HFF-Myc (cell line): ENCODE measurements around the gene CNOT1.

Experiments used
- DNase-seq: peaks from one replicate; pipeline ENCODE4 v3.0.0-alpha.2; 2011; ENCODE audit warnings: low read depth; ENCODE audit errors: extremely low read depth
- H3K4me3 ChIP-seq: replicated peaks from 2 replicates; pipeline ENCODE4 v1.5.1; 2011; ENCODE audit warnings: low read depth, mild to moderate bottlenecking, control low read depth, low read length
- TF ChIP-seq, protein P1 (sequence below): IDR thresholded peaks from 2 replicates; pipeline ENCODE4 v1.5.1; 2012; ENCODE audit warnings: mild to moderate bottlenecking, low read depth, low read length, control low read depth; ENCODE audit errors: missing control alignments

Gene CNOT1

DNA sequence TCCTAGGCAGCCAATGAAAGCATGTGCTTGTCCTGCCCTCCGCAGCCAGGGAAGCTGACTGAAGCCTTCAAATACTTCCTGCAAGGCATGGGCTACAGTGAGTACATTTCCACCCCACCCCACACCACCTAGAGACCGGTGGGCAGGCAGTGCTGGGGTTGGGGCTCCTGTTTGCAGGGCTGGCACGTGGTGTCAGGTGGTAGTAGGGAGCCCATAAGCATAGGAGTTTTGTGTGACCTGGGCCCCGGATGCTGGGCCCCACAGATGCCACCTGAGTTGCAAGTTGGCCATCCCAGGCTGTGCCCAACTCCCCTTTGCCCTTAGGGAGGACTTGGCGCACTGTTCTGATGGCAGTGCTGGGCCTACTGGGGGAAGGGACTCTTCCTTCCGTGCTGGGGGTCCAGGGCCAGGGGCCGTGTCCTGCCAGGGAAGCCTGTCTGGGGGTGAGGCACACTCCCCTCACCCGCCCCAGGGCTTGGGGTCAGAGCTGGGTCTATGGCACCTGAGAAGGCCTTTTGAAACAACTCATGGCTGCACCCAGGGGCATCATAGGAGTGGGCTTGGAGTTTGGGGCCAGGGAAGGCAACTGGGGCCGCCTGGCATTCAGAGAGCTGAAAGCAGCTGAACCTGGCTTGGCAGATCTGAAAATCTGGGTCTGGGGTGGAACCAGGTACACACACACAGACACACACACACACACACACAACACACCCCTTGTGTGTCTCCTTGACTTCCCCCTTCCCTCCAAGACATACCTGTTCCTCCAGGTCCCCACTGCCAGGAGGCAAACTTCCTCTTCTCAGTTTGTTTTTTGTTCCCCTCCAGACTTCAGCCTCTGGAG is 120.2 kb downstream of the CNOT1 start:
- DNase-seq: no peak
- H3K4me3 ChIP-seq: no peak overlapping the region
- TF ChIP-seq, protein P1, sequence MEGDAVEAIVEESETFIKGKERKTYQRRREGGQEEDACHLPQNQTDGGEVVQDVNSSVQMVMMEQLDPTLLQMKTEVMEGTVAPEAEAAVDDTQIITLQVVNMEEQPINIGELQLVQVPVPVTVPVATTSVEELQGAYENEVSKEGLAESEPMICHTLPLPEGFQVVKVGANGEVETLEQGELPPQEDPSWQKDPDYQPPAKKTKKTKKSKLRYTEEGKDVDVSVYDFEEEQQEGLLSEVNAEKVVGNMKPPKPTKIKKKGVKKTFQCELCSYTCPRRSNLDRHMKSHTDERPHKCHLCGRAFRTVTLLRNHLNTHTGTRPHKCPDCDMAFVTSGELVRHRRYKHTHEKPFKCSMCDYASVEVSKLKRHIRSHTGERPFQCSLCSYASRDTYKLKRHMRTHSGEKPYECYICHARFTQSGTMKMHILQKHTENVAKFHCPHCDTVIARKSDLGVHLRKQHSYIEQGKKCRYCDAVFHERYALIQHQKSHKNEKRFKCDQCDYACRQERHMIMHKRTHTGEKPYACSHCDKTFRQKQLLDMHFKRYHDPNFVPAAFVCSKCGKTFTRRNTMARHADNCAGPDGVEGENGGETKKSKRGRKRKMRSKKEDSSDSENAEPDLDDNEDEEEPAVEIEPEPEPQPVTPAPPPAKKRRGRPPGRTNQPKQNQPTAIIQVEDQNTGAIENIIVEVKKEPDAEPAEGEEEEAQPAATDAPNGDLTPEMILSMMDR: no peak

DNA sequence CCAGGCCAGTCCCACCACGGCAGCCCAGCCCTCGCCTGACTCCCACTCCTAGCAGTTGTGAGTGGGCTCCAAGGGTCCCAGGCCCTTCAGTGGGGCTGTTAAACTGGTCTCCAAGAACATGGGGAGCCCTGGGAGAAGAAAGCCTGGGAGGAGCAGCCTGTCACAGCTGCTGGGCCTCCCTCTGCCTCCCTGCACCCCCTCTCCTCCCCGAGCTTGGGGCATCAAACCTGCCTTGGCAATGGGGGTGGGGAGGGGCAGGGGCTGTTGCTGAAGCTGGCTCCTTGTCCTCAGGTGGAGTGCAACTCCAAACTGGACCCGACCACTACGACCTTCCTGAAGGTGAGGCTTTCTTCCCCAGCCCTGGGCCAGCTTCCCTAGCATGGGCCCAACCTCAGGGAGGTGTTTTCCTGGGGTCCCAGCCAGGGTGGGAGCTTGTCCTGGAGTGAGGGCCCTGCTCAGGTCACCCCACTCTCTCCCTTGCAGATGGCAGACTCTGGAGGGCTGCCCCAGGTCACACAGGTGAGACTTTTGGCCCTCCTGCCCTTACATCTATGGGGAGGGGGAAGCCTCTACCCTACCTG is 120.9 kb downstream of the CNOT1 start:
- DNase-seq: no peak

DNA sequence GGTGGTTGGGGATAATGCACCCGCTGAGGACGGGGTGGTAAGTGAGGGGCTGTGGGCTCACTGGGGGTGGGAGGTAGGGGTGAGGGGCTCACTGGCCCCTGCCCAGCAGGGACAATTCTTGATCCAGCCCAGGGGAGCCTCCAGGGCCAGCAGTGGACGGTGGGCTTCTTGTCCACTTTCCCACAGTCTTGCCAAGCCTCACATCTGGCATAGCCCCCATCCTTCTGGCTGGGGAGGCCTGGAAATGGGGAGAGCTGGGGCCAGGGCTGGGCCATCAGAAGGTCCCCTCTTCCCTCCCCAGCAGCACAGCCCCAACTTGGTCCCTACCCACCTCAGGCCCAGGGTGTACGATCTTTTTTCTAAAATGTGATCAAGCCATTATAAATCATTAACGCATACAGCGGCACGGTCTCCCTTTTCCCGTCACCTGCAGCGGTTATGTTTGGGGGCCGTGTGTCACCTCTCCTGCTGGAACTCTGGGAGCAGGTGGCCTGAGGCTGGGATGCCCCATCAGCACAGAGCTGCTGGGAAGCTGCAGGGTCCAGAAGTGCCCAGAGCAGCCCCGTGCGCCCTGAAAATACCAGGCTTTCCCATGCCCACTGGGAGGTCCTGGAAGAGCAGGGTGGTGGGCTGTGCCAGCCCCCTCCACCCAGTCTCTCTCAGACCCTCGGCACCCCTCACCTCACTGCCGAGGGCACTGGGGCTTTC is 121.5 kb downstream of the CNOT1 start:
- H3K4me3 ChIP-seq: no peak overlapping the region
- TF ChIP-seq, protein P1: no peak
- no peak for DNase-seq

More for the DNA sequence above, 120.9 kb downstream of the CNOT1 start:
- no peak overlapping the region for H3K4me3 ChIP-seq
- TF ChIP-seq, protein P1: no peak

DNA sequence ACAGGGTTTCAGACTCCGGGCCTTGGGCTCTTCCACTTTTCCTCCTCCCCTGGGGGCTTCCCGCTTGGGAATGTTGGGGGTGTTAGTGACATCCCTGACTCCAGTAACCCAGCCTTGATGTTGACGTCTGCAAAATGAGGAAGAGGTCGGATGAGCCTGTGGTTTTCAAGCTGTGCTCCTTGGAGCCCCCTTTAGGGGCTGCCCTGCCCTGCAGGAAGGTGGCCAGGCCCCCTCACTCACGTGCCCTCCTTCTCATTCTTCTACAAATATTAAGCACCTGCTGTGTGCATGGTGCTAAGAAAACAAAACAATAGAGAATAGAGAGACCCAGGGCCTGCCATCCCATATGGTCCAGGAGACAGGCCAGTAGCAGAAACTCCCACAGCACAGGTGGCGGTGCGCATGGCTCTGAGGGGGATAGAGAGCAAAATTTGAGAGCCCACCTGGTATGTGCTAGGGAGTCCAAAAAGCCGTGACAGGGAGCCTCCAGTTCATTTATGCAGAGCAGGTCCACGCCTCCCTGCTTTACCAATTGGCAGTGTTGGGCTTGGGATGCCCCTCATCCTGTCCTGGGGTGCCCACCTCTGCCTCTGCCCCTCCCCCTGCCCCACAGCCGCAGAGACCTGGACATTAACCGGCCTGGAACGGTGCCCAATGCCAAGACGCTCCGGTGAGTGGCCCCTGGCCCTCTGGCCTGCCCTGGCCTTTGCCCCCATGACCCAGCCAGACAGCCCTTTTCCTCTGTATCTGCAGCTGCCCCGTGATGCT is 122.2 kb downstream of the CNOT1 start:
- H3K4me3 ChIP-seq: no peak overlapping the region
- DNase-seq: no peak
- TF ChIP-seq, protein P1: no peak

DNA sequence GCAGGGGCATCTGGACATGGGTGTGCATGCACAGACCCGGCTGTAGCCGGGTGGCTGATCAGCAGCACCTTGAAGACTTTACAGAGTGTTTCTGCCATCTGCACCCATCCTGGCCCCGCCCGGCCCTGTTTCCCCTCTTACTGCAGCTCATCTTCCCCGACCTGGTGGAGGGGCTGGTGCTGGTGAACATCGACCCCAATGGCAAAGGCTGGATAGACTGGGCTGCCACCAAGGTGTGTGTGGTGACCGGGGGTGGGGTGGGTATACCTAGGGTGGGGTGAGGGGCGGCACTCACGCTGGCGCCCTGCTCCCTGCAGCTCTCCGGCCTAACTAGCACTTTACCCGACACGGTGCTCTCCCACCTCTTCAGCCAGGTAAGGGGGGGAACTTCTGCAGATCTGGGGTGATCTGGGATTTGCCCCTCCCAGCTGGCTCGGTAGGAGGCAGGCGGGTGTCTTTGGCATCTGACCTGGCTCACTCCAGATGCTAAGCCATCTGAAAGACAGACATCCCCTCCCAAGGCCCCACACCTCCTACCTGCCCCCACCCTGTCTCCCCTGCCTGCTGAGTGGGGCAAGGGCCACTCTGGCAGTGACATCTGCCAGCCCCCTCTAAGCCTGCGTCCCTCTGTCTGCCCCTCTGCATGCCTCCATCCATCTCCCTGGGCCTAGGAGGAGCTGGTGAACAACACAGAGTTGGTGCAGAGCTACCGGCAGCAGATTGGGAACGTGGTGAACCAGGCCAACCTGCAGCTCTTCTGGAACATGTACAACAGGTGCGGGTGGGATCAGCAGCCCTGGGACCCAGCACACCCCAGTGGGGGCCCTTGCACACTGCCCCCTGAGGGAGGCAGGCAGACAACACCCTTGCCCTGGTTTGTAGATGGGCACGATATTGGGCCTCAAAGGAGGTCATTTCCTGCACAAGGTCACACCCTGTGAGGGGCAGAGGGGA is 123.1 kb downstream of the CNOT1 start:
- no peak overlapping the region for H3K4me3 ChIP-seq
- TF ChIP-seq, protein P1: no peak
- no peak for DNase-seq
